NOMO-1 treated with DMSO at 0.1 percent for 48 hours (cell line): Measurements from ENCODE around the gene THTPA.

Source experiments
- DNase-seq: peaks from one replicate; lab custom pipeline; 2025; ENCODE audit not compliant: unreplicated experiment; lab: John Stamatoyannopoulos, UW

THTPA gene, protein sequence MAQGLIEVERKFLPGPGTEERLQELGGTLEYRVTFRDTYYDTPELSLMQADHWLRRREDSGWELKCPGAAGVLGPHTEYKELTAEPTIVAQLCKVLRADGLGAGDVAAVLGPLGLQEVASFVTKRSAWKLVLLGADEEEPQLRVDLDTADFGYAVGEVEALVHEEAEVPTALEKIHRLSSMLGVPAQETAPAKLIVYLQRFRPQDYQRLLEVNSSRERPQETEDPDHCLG

DNA sequence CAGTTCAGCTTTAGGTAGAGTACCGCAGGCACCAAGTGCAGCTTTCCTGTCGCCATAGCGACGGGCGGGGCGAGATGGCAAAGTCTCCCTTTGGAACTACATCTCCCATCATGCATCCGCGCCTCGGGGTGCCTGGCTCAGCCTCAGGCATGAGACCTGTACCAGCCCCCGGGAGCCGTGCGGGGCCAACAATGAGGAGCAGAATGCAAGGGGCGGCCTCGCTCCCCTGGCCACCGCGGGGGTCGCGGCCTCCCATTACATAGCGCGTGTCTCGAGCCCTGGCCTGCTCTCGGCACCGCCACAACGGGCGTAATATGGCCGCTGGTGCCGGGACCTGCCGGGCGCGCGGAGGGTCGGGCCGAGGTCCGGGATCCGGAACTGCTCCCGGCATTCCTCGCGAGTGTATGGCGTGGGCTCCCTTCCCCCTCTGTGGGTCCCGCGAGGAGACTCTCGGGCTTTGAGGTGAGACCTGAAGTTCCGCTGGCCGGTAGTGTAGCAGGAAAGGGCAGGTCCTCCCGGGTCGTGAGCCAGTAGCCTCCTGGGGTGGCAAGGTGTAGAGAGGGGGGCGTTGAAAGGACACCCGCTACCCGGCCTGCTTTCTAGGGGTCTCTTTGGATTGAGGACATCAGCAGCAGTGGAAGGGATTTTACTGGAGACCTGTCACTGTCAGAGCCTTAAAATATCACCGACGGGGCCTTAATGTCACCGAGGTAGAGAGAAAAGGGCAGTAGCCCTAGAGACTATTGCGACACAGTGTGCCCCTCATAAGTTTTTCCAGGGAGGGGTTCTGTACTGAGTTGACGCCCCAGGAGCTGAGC, at the start of gene THTPA:
Gene THTPA (plus strand): TSS at position 390 of the 818 bp plus-strand sequence. CDS start 487 bp downstream, outside the sequence.
- DNase-seq: peak; percentile 87

DNA sequence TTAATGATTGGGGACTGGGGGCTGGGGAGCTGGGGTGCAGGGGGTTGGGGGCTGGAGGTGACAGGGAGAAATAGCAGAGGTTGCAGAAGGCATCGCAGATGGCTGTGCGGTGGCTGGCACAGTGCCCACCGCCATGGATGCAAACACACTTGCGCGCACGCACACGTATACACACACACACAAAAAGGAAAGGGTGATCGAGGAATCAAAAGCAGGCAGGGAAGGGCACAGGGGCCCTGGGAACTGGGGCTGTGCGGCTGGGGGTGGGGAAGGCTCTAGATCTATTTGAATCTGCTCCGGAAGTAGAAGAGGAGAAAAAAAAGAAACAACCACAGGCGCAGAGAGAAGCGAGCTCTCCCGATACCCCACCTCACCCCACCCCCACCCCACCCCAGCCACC, 43.9 kb upstream of the THTPA start:
- DNase-seq: no peak

DNA sequence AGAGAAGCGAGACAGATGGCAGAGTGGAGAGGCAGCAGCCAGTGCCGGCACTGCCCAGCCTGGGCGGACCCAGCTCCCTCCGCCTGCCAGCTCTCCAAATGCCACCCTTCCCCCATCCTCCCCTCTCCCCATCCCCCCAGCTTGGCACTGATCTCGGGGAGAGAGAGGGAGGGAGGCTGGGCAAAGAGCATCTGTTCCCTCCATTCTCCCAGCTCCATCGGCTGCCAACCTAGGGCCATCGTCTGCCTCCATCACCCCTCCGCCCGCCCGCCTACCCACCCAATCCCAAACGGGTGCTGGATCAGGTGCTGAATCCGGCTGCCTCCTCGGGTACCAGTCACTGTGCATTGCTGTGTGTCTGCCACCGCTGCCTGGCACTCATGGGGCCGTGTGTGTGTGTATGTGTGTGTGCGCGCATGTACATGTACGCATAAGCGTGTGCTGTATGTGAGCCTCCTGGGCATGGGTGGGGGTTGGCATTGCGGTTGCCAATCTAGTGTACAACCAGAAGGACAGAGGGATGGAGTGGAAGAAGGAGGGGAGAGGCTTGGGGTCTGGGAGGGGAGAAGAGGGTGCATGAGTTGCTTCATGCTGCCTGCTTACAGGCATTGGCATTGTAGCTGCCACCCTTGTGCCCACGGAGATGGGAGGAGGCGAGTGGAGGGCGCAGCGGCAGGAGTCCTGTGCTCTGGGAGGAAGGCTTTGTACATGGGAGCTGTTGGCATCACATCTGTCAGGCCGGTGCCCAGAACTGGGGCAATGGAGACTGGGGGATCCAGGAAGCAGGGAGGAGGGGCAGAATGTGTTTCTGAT, 42.9 kb upstream of the THTPA start:
- DNase-seq: no peak

DNA sequence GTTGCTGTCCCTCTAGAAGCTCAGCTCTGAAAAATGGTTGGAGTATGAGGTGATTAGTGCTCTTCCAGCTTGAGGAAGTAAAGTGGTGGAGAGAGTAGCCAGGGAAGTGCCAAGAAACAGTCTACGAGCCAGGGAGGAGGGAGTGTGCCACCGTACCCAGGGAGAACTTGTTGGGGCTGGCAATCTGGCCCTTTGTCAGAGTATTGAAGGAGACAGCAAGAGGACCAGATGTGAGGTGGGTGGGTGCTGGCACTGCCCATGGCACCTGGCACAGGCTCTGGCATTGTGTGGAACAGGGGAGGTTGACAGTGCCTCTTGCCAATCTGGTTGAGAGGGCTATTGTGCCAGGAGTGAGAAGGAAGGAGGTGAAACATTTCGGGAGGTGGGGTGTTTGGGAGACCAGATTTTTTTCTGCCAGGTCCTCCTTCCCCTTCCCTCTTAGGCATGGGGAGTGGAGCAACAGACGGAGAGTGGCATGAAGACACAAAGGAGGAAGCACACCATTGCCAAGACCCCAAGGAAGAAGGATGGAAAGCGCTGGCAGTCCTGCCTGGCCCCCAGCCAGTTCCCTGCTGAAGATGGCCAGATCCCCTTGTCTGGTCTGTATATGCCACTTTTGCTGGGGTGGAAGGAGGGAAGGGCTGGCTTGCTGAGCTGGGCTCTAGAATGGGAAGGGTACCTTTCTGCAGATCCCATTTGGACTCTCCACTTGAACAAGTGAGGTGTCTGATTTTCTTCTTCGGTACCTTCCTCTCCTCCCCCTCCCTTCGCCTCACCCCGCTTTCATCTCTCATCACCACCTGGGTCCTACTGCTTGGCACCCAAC, 42.0 kb upstream of the THTPA start:
- DNase-seq: no peak

DNA sequence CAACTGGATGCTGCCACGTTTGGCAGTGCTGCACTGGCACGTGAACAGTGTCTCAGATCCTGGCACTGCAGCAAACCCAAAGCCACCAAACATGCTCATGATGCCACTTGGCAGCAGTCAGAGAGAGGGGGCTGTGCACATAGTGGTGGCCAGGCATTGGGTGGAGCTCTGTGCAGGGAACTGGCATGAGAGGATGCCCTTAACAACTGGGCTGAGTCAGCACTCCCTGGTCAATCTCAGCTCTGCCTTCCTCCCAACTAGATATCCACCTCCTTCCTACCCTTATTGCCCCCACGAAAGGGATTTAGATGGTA, 41.5 kb upstream of the THTPA start:
- DNase-seq: no peak

DNA sequence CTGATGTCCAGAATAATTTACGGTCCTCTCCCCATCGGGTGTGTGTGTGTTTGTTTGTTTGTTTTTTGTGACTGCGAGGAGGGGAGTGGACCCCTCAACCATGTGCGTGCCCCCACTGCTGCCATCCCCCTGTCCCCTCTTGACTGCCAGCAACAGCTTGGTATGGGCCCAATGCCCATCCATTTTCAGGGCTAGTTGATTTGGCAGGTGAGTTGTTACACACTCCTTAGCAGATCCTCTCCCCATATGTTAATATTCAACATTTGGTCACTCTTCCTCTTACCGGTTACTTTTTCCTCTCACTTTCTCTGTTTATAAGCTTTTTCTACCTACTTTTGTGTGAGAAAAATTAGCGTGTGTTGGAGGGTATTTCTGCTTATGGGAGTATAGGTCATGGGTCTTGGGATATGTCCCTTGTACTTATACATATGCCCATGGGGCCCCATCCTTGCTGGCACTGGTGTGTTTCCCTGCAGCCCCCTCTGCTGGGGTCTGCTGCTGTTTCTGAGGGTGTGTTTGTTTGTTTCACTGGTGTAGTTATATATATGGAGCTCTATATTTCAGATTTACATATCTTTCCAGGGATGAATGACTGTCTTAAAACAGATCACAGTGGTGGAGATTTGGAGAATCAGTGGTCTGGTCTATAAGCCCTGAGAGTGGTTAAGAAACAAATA, 38.3 kb upstream of the THTPA start:
- no peak for DNase-seq

DNA sequence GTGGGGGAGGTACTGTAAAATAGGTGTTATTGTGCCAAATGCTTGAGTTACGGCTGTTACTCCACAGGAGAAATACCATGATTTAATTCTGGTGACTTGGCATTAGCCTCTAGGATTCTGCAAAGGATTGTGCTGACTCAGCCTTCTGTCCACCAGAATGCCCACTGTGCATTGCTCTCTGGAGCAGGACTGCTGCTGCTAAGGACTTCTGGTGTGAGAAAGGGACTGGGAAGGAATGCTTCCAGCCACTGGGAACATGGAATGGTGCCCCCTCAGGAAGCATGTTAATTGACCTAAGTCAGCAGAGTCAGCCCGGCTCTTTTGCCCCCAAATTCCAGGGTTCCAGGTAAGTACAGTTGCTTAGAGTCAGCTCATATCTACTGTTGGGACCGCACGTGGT, 37.4 kb upstream of the THTPA start:
- DNase-seq: no peak

DNA sequence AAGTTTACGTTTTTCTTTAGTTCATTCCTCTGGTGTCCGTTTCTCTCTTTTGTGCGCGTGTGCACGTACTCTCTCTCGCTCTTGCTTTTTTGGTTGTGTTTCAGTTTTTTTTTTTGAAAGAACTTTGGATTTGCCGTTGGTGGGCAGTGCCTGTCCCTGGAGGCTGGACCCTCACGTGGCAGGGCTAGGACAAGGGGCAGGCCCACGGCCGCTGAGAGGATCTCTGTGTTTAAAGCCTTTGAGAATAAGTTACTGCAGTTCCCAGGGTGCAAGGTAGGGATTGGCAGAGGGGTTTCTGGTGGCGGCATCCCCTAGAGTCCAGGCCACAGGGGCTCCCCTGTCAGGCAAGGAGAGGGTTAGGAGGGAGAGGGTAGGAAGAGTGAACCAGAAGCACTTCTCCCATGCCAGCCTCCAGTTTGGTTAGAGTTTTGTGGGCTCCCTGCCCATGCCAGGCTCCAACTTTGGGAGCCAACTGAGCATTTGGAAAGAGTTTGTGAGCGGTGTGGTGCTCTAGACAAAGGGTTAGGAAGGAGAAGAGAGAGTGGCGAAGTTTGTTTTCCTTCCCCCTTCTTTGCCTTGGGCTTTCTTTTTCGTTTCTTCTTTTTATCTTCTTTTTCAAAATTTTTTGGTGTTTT, 35.1 kb upstream of the THTPA start:
- DNase-seq: peak; percentile 12

DNA sequence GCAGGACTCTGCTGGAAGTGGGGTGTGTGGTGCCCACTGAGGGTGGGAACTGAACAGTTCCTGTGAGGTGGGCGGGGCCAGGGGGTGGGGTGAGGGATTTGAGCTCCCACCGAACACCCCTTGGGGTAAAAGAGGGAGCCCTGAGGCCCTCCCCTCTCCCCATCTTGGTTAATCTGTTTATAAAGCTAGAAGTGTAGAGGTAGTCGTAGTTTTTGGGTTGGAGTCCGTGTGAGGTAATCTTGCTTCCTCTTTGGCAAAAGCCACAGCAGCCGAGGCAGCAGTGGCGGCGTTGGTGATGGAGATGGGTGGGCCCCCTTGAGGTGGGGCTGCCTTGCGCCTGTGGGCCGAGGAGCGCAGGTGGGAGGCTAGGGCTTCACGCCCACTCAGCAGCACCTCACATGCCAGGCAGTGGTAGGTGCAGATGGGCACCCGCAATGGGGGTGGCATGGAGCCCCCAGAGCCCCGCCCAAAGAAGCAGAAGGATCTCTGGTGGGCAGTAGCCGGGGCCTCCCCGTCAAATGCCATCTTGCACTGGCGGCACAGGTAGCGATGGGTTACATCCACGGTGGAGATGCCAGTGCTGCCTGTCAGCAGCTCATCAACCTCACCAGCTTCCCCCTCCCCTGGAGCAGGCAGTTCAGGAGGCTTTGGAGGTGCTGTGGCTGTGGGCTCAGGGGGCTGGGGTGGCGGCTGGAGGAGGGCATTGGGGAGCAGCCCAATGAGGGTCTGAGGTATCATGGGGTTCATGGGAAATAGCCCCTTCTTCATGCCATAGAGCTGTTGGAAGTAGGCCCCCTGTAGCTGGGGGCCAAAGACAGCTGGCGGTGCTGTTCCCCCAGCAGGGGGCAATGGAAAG, 34.1 kb upstream of the THTPA start:
- peak; percentile 51 for DNase-seq

DNA sequence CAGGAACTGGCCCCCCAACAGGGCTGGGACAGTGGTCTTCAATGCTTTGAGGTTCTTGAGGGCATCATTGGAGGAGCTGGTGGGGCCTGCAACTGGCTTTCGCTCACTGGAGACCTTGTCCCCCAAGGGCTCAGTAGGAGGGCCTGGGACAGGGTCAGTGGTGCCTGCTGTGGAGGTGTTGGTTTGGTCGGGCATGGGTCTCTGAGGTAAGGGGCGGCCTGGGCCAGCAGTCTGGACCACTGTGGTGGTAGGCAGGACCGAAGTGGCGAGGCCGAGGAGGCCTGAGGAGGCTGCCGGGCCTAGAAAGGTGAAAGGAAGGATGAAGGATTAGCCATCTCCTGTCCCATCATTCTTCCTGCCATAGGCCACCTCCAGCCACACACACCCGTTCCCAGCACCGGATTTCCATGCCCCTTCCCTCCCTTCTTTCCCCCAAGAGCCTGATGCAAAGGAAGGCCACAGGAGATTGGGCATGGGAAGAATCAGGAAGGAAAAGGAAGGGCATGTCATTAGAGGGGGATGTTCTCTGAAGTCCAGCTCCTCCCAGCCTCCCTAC, 33.4 kb upstream of the THTPA start:
- no peak for DNase-seq

DNA sequence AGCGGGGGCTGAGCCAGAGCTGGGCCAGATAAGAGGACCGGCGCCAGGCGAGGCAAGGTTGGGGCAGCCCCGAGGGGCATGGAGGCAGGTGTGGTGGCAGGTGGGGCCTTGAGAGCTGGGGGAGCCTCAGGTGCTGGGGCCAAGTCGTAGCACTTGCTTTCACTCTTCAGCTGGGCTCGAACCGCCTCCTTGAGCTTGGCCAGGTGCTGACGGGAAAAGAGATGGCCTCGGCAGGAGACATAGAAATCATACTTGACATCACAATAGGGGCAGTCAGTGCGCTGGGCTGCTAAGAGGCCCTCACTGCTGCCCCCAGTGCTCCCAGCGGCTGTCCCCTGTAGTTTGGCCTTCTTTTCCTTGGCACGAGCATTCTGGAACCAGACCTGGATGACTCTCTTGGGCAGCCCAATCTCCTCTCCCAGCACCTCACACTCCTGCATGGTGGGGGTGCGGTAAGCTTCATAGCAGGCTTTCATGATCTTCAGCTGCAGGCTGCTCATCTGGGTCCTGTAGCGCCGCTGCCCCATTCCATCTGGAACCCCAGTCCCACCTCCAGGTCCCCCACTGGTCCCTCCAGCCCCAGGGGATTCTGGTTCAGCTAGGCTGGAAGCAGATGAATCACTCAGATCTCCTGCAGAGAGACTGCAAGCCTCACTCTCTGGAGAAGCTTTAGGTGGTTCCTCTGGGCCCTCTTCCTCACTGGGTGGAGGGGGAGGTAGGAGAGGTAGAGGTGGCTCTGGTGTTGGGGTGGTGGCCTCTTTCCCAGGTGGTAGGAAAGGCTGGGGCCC, 32.6 kb upstream of the THTPA start:
- no peak for DNase-seq

DNA sequence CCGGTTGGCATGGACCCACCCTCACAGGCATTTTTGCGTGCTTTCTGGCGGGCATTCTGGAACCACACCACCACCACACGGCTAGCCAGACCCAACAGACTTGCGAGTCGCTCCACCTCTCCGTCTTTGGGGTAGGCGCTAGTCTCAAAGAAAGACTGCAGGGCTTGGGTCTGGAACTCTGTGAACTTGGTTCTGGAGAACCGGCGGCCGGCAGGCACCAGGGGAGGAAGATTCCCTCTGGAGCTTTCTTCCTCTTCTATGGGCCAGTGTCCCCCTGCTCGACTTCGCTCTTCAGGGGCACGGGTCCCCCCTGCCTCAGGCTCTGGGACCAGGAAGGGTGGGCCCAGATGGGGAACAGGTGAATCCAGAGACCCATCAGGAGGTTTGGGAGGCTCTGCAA, 31.1 kb upstream of the THTPA start:
- DNase-seq: no peak

DNA sequence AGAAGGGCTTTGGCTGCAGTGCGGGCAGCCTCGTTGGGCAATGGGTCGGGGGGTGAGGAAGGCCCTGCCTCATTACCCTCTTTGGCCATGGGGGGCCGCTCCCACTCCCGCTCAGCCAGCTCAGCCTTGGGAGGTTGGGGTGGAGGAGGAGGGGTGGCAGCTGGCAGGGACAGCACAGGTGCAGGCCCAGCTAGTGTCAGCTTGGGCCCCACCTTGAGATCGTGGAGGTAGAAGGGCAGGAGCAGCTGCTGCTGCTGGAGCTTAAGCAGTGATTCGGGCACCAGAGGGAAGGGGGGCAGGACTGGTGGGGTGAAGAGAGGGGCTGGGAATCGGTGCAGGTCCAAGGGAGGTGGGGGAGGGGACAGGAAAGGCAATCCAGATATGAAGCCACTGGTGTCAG, 30.5 kb upstream of the THTPA start:
- no peak for DNase-seq

DNA sequence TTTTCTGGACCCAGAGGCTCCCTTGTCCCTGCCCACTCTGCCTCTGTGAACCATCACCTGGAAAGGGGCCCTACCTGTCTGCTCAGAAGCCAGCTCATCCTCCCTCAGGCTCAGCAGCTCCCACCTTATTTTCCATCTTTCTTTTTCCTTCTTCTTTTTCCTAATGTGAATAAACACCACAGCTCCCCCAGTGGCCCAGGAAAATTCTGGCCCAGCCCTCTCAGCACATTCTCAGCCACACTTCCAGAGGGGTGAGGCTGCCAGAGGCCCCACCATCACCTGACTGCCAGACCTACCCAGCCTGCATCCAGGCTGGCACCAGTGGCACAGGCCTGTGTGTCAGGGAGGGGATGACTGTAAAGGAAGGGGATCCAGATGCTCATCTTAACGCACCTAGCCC, 27.5 kb upstream of the THTPA start:
- no peak for DNase-seq

DNA sequence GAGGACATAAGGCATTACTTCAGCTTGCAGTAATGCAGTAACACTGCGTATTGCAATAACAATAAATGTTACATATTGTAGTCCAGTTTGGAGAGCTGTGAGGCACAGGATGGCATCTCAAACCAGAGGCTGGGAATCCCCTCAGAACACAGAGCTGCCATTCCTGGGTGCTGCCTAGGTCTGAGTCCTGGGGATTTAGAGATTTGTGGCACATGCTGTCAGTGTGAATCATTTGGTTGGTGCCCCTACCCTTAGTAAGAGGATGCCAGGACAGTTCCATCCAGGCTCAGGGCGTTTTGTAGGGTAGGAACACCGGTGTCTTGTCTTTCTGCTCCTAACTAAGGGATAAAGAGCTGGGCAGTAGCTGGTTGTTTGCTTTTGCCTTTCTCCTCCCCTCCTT, 27.1 kb upstream of the THTPA start:
- DNase-seq: no peak

DNA sequence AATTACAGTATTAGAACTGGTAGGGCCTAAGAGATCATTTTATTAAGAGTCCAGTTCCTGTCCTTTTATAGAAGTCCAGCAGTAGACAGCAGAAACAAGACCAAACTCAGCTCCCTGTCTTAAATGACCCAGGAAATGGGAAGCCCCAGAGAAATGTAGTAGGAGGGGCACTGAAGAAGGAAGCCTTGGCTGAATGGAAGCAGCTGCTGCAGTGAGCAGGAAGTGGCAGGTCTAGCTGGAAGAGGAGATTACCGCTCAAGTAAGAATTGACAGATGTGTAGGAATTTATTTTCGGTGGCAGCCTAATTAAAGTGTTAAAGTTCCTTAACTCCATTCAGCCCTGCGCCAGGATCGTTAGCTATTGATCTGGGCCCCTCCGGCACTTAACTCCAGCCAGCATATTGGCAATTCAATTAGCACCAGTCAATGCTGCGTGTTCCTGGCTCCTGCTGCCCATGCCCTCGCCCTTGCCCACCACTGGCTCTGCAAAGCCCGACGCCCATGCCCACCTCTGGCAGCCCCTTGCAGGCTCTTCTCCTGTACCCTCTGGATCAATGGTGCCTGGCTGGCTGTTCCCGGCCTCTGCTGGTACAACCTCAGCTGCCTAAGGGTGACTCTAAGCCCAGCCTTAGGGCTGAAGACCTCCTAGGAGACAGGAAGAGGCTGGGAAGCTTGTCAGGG, 25.6 kb upstream of the THTPA start:
- DNase-seq: no peak

DNA sequence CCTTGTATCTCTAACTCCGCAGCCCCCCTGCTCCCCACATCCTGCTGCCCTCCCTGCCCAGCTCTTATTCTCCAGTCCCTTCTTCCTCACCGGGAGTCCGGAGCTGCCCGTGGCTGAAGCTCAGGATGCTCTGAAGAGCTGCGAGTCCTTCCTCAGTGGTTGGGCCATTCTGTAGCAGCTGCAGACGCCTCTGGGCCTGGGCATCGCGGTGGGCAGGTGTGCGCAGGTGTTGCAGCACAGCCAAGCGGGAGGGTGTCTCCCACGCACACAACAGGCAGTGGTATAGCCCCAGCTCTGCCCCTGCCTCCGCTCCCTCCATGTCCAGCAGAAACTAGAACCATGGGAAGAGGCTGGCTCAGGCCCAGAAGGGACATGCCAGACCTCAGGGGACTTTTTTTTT, 24.7 kb upstream of the THTPA start:
- no peak for DNase-seq

DNA sequence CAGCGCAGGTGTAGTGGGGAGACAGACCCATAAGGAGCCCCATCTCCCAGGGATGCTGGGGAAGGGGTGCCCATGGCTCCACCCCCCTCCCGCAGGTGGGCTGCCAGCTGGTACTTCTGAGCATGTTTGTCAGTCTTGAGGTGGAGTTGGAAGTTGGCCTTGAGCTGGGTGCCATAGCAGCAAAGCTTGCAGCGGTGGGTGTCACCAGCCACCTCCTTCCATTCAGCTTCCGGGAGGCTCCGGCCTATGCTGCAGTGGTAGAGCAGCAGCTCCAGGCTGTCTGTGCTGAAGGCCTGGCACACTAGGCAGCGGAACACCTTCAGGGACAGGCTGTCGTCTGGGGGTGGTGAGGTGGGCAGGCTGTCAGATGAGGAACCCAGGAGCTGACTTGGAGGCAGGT, 23.4 kb upstream of the THTPA start:
- no peak for DNase-seq
